Measurements from ENCODE around the gene SP4. TPM values are rescaled to one million over a fixed set of nuclear protein-coding genes. Genes with fewer than 3 reads are reported as not detected.

Gene SP4
- total and polyA plus RNA-seq, 8 donors, result 1.3 to 5.1 (median 3.3) TPM

GRCh38 chr7:21486511-21486910, 58.6 kb downstream of the SP4 start:
- WGBS, 2 donors, result 90 to 95% methylated on average over 2 of the region's 2 CpGs
- no peak for FAIRE-seq
- ATAC-seq, result no peak
- Histone ChIP-seq H3K27me3 (no peaks in the 10 kb centered on the region), H3K9me3 (no peaks in the 10 kb centered on the region), H3K4me3 (no peak overlapping the region), H3K4me1 (no peaks in the 10 kb centered on the region), H3K36me3 (no peaks in the 10 kb centered on the region), H3K27ac (no peak overlapping the region)
- no peak for TF ChIP-seq CTCF (IDR thresholded peaks at IDR 0.05)
- intact Hi-C loops (cut with DNase I), result no loop called here
- DNase-seq, result no peak

- no peak for DNase-seq
- no peak overlapping the region for H3K27ac ChIP-seq
- H3K27me3 ChIP-seq, result no peaks in the 10 kb centered on the region
- no peaks in the 10 kb centered on the region for H3K36me3 ChIP-seq
- H3K4me1 ChIP-seq, result no peaks in the 10 kb centered on the region
- intact Hi-C loops (cut with DNase I), result no loop called here
- ATAC-seq, result no peak
- H3K4me3 ChIP-seq, result no peak overlapping the region
- no peaks in the 10 kb centered on the region for H3K9me3 ChIP-seq
- TF ChIP-seq CTCF (IDR thresholded peaks at IDR 0.05), result no peak
- FAIRE-seq, result no peak
Observed at GRCh38 chr7:21495731-21496130, 67.8 kb downstream of the SP4 start.

- intact Hi-C loops (cut with DNase I), result no loop called here
- ATAC-seq (no peak), FAIRE-seq (no peak), DNase-seq (no peak)
- H3K4me3 ChIP-seq, result no peak overlapping the region
- no peaks in the 10 kb centered on the region for H3K4me1 ChIP-seq
- H3K27ac ChIP-seq, result no peak overlapping the region
- H3K36me3 ChIP-seq, result no peaks in the 10 kb centered on the region
- TF ChIP-seq CTCF (IDR thresholded peaks at IDR 0.05), result no peak
- H3K27me3 ChIP-seq, result no peaks in the 10 kb centered on the region
- H3K9me3 ChIP-seq, result no peaks in the 10 kb centered on the region
Observed at GRCh38 chr7:21497072-21497471, 69.2 kb downstream of the SP4 start.

- FAIRE-seq, result peak; percentile 49
- Histone ChIP-seq H3K4me3 (no peak overlapping the region), H3K4me1 (no peaks in the 10 kb centered on the region), H3K27ac (no peak overlapping the region), H3K36me3 (no peaks in the 10 kb centered on the region), H3K9me3 (no peaks in the 10 kb centered on the region), H3K27me3 (no peaks in the 10 kb centered on the region)
- WGBS, 2 donors, result 83 to 84% methylated on average over 6 of the region's 6 CpGs
- TF ChIP-seq CTCF (IDR thresholded peaks at IDR 0.05), result no peak
- DNase-seq, result no peak
- no peak for ATAC-seq
- intact Hi-C loops (cut with DNase I), result loop anchor here in 1 of 3 donors (10.0 kb wide), 2 partner anchors 235 to 725 kb away; no protein-coding TSS in a partner anchor
Observed at GRCh38 chr7:21500117-21500832, 72.4 kb downstream of the SP4 start.

- intact Hi-C loops (cut with DNase I), result loop anchor here in 1 of 3 donors (10.0 kb wide), 2 partner anchors 239 to 729 kb away; no protein-coding TSS in a partner anchor
- WGBS, 2 donors, result 51 to 52% methylated on average over 2 of the region's 2 CpGs
- DNase-seq (no peak), ATAC-seq (peak; percentile 38 to 74 (median 56)), FAIRE-seq (no peak)
- TF ChIP-seq CTCF (IDR thresholded peaks at IDR 0.05), result no peak
- no peaks in the 10 kb centered on the region for H3K27me3 ChIP-seq
- H3K36me3 ChIP-seq, result no peaks in the 10 kb centered on the region
- no peaks in the 10 kb centered on the region for H3K9me3 ChIP-seq
- no peak overlapping the region for H3K4me3 ChIP-seq
- H3K4me1 ChIP-seq, result no peaks in the 10 kb centered on the region
- no peak overlapping the region for H3K27ac ChIP-seq
Observed at GRCh38 chr7:21504021-21504420, 76.1 kb downstream of the SP4 start.

Data from pancreas (tissue), 10 donors.